ENCODE measurements around the gene SEMA6B. TPM values are rescaled to one million over a fixed set of nuclear protein-coding genes. Genes with fewer than 3 reads are reported as not detected.

The SEMA6B gene
- total RNA-seq, 1 experiment from 2014 or later, result 5.7 TPM

DNA sequence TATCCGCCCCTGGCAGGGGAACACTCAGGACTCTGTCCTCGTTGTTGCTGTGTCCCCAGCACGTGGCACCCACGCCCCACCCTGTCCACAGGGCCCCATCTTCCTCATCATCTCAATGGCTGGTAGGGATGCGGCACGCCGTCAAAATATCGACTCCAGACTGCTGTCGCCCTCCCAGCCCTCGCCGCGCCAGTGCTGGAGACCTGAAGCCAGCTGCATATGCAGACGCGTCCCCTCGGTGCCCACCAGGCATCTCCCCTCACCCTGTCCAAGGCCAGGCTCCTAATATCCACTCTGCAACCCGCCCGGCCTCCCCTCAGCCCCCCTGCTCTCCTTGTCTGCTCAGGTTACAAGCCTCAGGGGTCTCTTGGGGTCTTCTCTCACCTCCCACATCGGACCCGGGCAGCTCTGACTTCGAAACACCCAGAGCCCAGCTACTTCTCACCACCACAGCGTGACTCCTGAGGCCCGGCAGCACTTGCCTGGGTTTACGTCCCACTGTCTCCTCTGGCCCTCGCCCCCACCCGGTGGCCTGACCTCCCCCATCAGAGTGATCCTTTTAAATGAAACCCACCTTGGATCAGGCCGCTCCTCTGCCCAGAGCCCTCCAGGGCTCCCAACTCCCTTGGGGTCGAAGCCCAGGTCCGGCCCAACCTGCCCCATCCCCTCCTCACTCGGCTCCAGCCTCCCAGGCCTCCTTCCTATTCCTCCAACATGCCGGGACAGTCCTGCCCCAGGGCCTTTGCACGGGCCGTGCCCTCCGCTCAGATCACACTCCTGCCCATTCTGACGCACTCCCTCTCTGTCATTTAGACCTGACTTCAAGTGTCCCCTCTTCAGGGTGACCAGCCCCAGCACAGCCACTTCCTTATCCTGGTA is 53.7 kb downstream of the SEMA6B start:
- CTCF ChIA-PET, result no interaction called here
- TF ChIP-seq POLR2AphosphoS5 (IDR thresholded peaks at IDR 0.05; ENCODE audit: low read depth, low read length) (no peak), CTCF (IDR thresholded peaks at IDR 0.05) (no peak), TCF7L2 (IDR thresholded peaks at IDR 0.05; ENCODE audit: low read depth, low read length) (no peak), REST (IDR thresholded peaks at IDR 0.05; ENCODE audit: insufficient read depth in 1 of 2, low read depth in 2 of 2, low read length in 1 of 2) (no peak), SIN3A (IDR thresholded peaks at IDR 0.05; ENCODE audit: borderline replicate concordance, insufficient read depth, low read depth, low read length) (no peak)
- POLR2A ChIA-PET, result no interaction called here
- Histone ChIP-seq H3K36me3 (ENCODE audit: control insufficient read depth, insufficient read depth, low read length) (no peaks in the 10 kb centered on the region), H3K4me3 (ENCODE audit: low read depth in 2 of 2, low read length in 2 of 2) (no peak overlapping the region), H3K4me1 (ENCODE audit: control insufficient read depth, insufficient read depth, low read length) (no peaks in the 10 kb centered on the region), H3K27ac (ENCODE audit: low read length) (no peak overlapping the region), H3K9me3 (ENCODE audit: control insufficient read depth, insufficient read depth, low read depth, low read length) (no peaks in the 10 kb centered on the region), H3K27me3 (ENCODE audit: control insufficient read depth, insufficient read depth, low read length) (no peaks in the 10 kb centered on the region)
- intact Hi-C loops (cut with micrococcal nuclease; ENCODE audit: unreplicated experiment), result no loop called here
- in situ Hi-C loops (cut with HindIII; ENCODE audit: low pct_unique_long_range_greater_than_20kb, low sequenced_read_pairs), result no loop called here
- no peak for DNase-seq (ENCODE audit: low read depth, low spot score)
- ATAC-seq, result no peak
- no TSS peak for BruUV-seq (replicated peaks)

DNA sequence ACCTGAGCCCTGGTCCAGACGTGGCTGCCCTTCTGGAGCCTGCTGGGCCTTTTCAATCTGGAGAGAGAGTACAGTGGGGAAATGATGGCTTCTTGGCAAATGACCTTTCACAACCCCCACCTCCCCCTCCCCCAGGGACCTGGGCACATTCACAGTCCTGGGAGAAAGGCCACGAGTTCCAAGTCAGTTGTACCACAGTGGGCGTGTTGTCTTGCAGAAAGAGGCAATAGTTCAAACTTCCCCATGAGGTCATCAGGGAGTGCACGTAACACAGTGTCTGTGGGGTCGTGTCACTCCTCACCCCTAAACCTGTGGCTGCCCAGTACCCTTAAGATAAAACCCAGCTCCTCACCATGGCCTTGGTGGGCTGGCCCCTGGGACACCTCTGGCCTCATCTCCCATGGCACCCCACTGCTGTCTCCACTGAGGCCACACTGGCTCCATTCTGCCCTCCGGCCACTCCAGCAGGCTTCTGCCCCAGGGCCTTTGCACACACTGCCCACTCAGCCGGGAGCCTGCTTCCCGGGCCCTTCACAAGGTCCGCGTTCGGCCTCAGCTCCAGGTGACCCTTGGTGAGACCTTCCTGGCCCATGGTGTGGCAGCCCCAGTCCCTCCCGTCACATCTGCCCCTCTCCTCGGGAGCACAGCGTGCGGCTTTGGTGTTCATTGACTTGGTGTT is 54.5 kb downstream of the SEMA6B start:
- no peak for ATAC-seq
- Histone ChIP-seq H3K27ac (ENCODE audit: low read length) (no peak overlapping the region), H3K4me3 (ENCODE audit: low read depth in 2 of 2, low read length in 2 of 2) (no peak overlapping the region), H3K27me3 (ENCODE audit: control insufficient read depth, insufficient read depth, low read length) (no peaks in the 10 kb centered on the region), H3K4me1 (ENCODE audit: control insufficient read depth, insufficient read depth, low read length) (no peaks in the 10 kb centered on the region), H3K9me3 (ENCODE audit: control insufficient read depth, insufficient read depth, low read depth, low read length) (no peaks in the 10 kb centered on the region), H3K36me3 (ENCODE audit: control insufficient read depth, insufficient read depth, low read length) (no peaks in the 10 kb centered on the region)
- BruUV-seq (replicated peaks), result no TSS peak
- DNase-seq (ENCODE audit: low read depth, low spot score), result no peak
- in situ Hi-C loops (cut with HindIII; ENCODE audit: low pct_unique_long_range_greater_than_20kb, low sequenced_read_pairs), result no loop called here
- TF ChIP-seq REST (IDR thresholded peaks at IDR 0.05; ENCODE audit: insufficient read depth in 1 of 2, low read depth in 2 of 2, low read length in 1 of 2) (no peak), CTCF (IDR thresholded peaks at IDR 0.05) (no peak), TCF7L2 (IDR thresholded peaks at IDR 0.05; ENCODE audit: low read depth, low read length) (no peak), POLR2AphosphoS5 (IDR thresholded peaks at IDR 0.05; ENCODE audit: low read depth, low read length) (no peak), SIN3A (IDR thresholded peaks at IDR 0.05; ENCODE audit: borderline replicate concordance, insufficient read depth, low read depth, low read length) (no peak)
- ChIA-PET CTCF (no interaction called here), POLR2A (no interaction called here)
- intact Hi-C loops (cut with micrococcal nuclease; ENCODE audit: unreplicated experiment), result no loop called here

Measured in Panc1 (cell line).